Kidney (tissue), 14 donors: Measurements from ENCODE around the gene SLC6A17. TPM values are rescaled to one million over a fixed set of nuclear protein-coding genes. Genes with fewer than 3 reads are reported as not detected.

Source experiments
- DNase-seq, 5 donors: peaks; one replicate each; pipeline ENCODE4 v3.0.0-alpha.2; 2013 to 2020
- FAIRE-seq: peaks from 2 replicates; lab custom pipeline; 2012; peaks lifted over from hg19 to GRCh38; lab: Jason Lieb, UNC
- H3K27ac ChIP-seq, 2 donors: one replicate each; pipeline ENCODE4 v1.7.0; 2013; ENCODE audit warnings: low read depth in 2 of 2, low read length in 2 of 2, inconsistent platforms in 1 of 2
- H3K27me3 ChIP-seq: one replicate; pipeline ENCODE4 v1.7.1; 2013; ENCODE audit warnings: low read length, inconsistent platforms; ENCODE audit not compliant: control insufficient read depth, insufficient read depth
- H3K36me3 ChIP-seq, 3 donors: one replicate each; pipeline versions ENCODE4 v1.7.0 to v1.7.1; 2013; ENCODE audit warnings: low read length in 3 of 3, control low read depth in 1 of 3, inconsistent platforms in 1 of 3; ENCODE audit not compliant: insufficient read depth in 3 of 3, control insufficient read depth in 2 of 3
- H3K4me1 ChIP-seq, 3 donors: one replicate each; pipeline versions ENCODE4 v1.7.0 to v1.7.1; 2013; ENCODE audit warnings: low read length in 3 of 3, inconsistent platforms in 1 of 3, low read depth in 1 of 3; ENCODE audit not compliant: control insufficient read depth in 2 of 3, insufficient read depth in 2 of 3
- H3K4me3 ChIP-seq, 3 donors: one replicate each; pipeline versions ENCODE4 v1.7.0 to v1.8.1; 2013; ENCODE audit warnings: low read length in 3 of 3, control low read depth in 1 of 3, inconsistent platforms in 1 of 3
- H3K9ac ChIP-seq, 3 donors: one replicate each; pipeline versions ENCODE4 v1.7.0 to v1.7.1; 2013; ENCODE audit warnings: low read length in 3 of 3, control low read depth in 1 of 3, inconsistent platforms in 1 of 3
- H3K9me3 ChIP-seq, 3 donors: one replicate each; pipeline versions ENCODE4 v1.7.0 to v1.7.1; 2013; ENCODE audit warnings: low read length in 3 of 3, control low read depth in 1 of 3, inconsistent platforms in 1 of 3; ENCODE audit not compliant: control insufficient read depth in 2 of 3, insufficient read depth in 1 of 3
- CTCF ChIP-seq: IDR thresholded peaks from 3 replicates; pipeline ENCODE4 v1.5.1; 2012; ENCODE audit warnings: mild to moderate bottlenecking, moderate library complexity, borderline replicate concordance; ENCODE audit not compliant: insufficient read depth; ENCODE audit errors: extremely low read depth
- intact Hi-C: fragments of 100-400 bp; cut with DNase I; formaldehyde crosslinking; loops from one replicate; pipeline ENCODE4 v1.11.1; 2022
- polyA plus RNA-seq: library from polyadenylated mRNA; stranded (reverse); fragments of 350-450 nt; fragmentation: Illumina TruSeq; extraction: RNeasy Lipid Tissue Mini Kit (QIAGEN cat#74804); gene quantifications from one replicate; pipeline ENCODE4 v1.2.3, GENCODE V29; 2014; ENCODE audit warnings: low read depth, low replicate concordance; ENCODE audit not compliant: insufficient read depth
- total RNA-seq: library from RNA; stranded (reverse); fragmentation: NEBNext Ultra II Directional; extraction: Animal tissue kit (Norgen Biotek cat#: 25700); gene quantifications from one replicate; pipeline ENCODE4 v1.2.1, GENCODE V29; 2021
- donor health status: control.
- donor health status: control.
- donor health status: control.
- donor health status: control.
- donor health status: control.
- donor health status: DM: yes; HTN: yes; CAD: no.
- donor health status: Normal renal cell carcinoma (clear cell type).

The SLC6A17 gene
- total and polyA plus RNA-seq, 2 donors from 2014 or later: 1.7 to 2.3 TPM

- no peaks in the 10 kb centered on the region for H3K4me1 ChIP-seq
- intact Hi-C loops: no loop called here
- DNase-seq: no peak
- FAIRE-seq: no peak
- H3K27me3 ChIP-seq: peaks cover 24% of the 10 kb centered on the region
- no peaks in the 10 kb centered on the region for H3K9me3 ChIP-seq
- no peak for TF ChIP-seq CTCF
- H3K9ac ChIP-seq: no peak overlapping the region
- H3K4me3 ChIP-seq: no peak overlapping the region
- no peak overlapping the region for H3K27ac ChIP-seq
- H3K36me3 ChIP-seq: no peaks in the 10 kb centered on the region
Observed at GRCh38 chr1:110132682-110133081, 17.6 kb upstream of the SLC6A17 start.

- H3K4me3 ChIP-seq: no peak overlapping the region
- H3K27me3 ChIP-seq: peaks cover 26% of the 10 kb centered on the region
- H3K9me3 ChIP-seq: no peaks in the 10 kb centered on the region
- no peak for FAIRE-seq
- no peak for TF ChIP-seq CTCF
- no peak overlapping the region for H3K27ac ChIP-seq
- DNase-seq: no peak
- no peaks in the 10 kb centered on the region for H3K4me1 ChIP-seq
- no peak overlapping the region for H3K9ac ChIP-seq
- H3K36me3 ChIP-seq: no peaks in the 10 kb centered on the region
- intact Hi-C loops: no loop called here
Observed at GRCh38 chr1:110133436-110133835, 16.9 kb upstream of the SLC6A17 start.

- DNase-seq: no peak
- Histone ChIP-seq H3K4me1 (no peaks in the 10 kb centered on the region), H3K4me3 (no peak overlapping the region), H3K27me3 (peaks cover 26% of the 10 kb centered on the region), H3K27ac (no peak overlapping the region), H3K9me3 (no peaks in the 10 kb centered on the region), H3K9ac (no peak overlapping the region), H3K36me3 (no peaks in the 10 kb centered on the region)
- TF ChIP-seq CTCF: no peak
- no peak for FAIRE-seq
- intact Hi-C loops: no loop called here
Observed at GRCh38 chr1:110134050-110134595, 16.2 kb upstream of the SLC6A17 start.

GRCh38 chr1:110135246-110135645 lies 15.0 kb upstream of the SLC6A17 start:
- H3K27me3 ChIP-seq: peaks cover 21% of the 10 kb centered on the region

More at GRCh38 chr1:110135246-110135645, 15.0 kb upstream of the SLC6A17 start:
- H3K9ac ChIP-seq: no peak overlapping the region
- intact Hi-C loops: no loop called here
- no peak overlapping the region for H3K27ac ChIP-seq
- H3K4me1 ChIP-seq: no peaks in the 10 kb centered on the region
- FAIRE-seq: no peak
- no peaks in the 10 kb centered on the region for H3K36me3 ChIP-seq
- no peak for TF ChIP-seq CTCF
- no peaks in the 10 kb centered on the region for H3K9me3 ChIP-seq
- DNase-seq: no peak
- no peak overlapping the region for H3K4me3 ChIP-seq
